Measurements from ENCODE around the gene ZBP1.
A peak's percentile ranks its signal among the peaks of the same experiment; 100 is the strongest.

The ZBP1 gene

GRCh38 chr20:57601737-57602136, 18.5 kb downstream of the ZBP1 start:
- no peak for DNase-seq (ENCODE audit: low read depth in 1 of 2, low spot score in 1 of 2)

- no peak for DNase-seq (ENCODE audit: low read depth in 1 of 2, low spot score in 1 of 2)
Measured at GRCh38 chr20:57601211-57601570, 19.0 kb downstream of the ZBP1 start.

GRCh38 chr20:57600320-57601210, 19.7 kb downstream of the ZBP1 start:
- DNase-seq (ENCODE audit: low read depth in 1 of 2, low spot score in 1 of 2): no peak

GRCh38 chr20:57598491-57598890, 21.7 kb downstream of the ZBP1 start:
- no peak for DNase-seq (ENCODE audit: low read depth in 1 of 2, low spot score in 1 of 2)

- no peak for DNase-seq (ENCODE audit: low read depth in 1 of 2, low spot score in 1 of 2)
Measured at GRCh38 chr20:57598060-57598459, 22.2 kb downstream of the ZBP1 start.

GRCh38 chr20:57596998-57597939, 23.0 kb downstream of the ZBP1 start:
- DNase-seq (ENCODE audit: low read depth in 1 of 2, low spot score in 1 of 2): peak; percentile 50 to 69

- DNase-seq (ENCODE audit: low read depth in 1 of 2, low spot score in 1 of 2): no peak
Measured at GRCh38 chr20:57596358-57596757, 23.9 kb downstream of the ZBP1 start.

GRCh38 chr20:57595041-57596030, 24.9 kb downstream of the ZBP1 start:
- no peak for DNase-seq (ENCODE audit: low read depth in 1 of 2, low spot score in 1 of 2)

GRCh38 chr20:57594092-57594951, 25.9 kb downstream of the ZBP1 start:
- DNase-seq (ENCODE audit: low read depth in 1 of 2, low spot score in 1 of 2): peak in 1 of 2 donors; percentile 35

GRCh38 chr20:57593134-57593886, 26.9 kb downstream of the ZBP1 start:
- DNase-seq (ENCODE audit: low read depth in 1 of 2, low spot score in 1 of 2): no peak

- no peak for DNase-seq (ENCODE audit: low read depth in 1 of 2, low spot score in 1 of 2)
Measured at GRCh38 chr20:57592263-57593092, 27.7 kb downstream of the ZBP1 start.

GRCh38 chr20:57591289-57592229, 28.7 kb downstream of the ZBP1 start:
- DNase-seq (ENCODE audit: low read depth in 1 of 2, low spot score in 1 of 2): no peak

GRCh38 chr20:57590485-57591288, 29.5 kb downstream of the ZBP1 start:
- no peak for DNase-seq (ENCODE audit: low read depth in 1 of 2, low spot score in 1 of 2)

- no peak for DNase-seq (ENCODE audit: low read depth in 1 of 2, low spot score in 1 of 2)
Measured at GRCh38 chr20:57589728-57590484, 30.3 kb downstream of the ZBP1 start.

GRCh38 chr20:57589123-57589727, 31.0 kb downstream of the ZBP1 start:
- DNase-seq (ENCODE audit: low read depth in 1 of 2, low spot score in 1 of 2): no peak

Data from stimulated activated CD4-positive, alpha-beta T cell treated with anti-CD3 and anti-CD28 coated beads, Interleukin-15, amount 100 ng/mL, for 1 hour (primary cell).